Natural killer cell (primary cell): ENCODE results near the gene TAX1BP1. TPM values are rescaled to one million over a fixed set of nuclear protein-coding genes. Genes with fewer than 3 reads are reported as not detected.

Source experiments
- ATAC-seq, 3 donors: fragments of 150-1000 bp in 2 of 3; fragments of 200-7000 bp in 1 of 3; cut with Tn5 transposase; 1 replicate in 1 of 3; 2 replicates in 2 of 3; pipeline ENCODE4 v1.10.0; 2021; ENCODE audit warnings: mild to moderate bottlenecking in 2 of 3, moderate library complexity in 2 of 3
- DNase-seq, 2 donors: peaks; one replicate each; pipeline versions ENCODE4 v3.0.0 to v3.0.0-alpha.2; 2013 to 2021; ENCODE audit warnings: mixed read lengths in 1 of 2
- H3K27ac ChIP-seq: one replicate; pipeline ENCODE4 v1.5.1; 2013; ENCODE audit warnings: mild to moderate bottlenecking, low read length
- H3K27me3 ChIP-seq: one replicate; pipeline ENCODE4 v1.6.1; 2013; ENCODE audit warnings: low read length; ENCODE audit not compliant: control insufficient read depth, insufficient read depth
- H3K36me3 ChIP-seq: one replicate; pipeline ENCODE4 v1.6.1; 2013; ENCODE audit warnings: low read length; ENCODE audit not compliant: control insufficient read depth, insufficient read depth
- H3K4me1 ChIP-seq: one replicate; pipeline ENCODE4 v1.6.1; 2013; ENCODE audit warnings: low read length; ENCODE audit not compliant: control insufficient read depth, insufficient read depth
- H3K4me3 ChIP-seq: one replicate; pipeline ENCODE4 v1.5.1; 2013; ENCODE audit warnings: low read length
- H3K9me3 ChIP-seq: one replicate; pipeline ENCODE4 v1.6.1; 2013; ENCODE audit warnings: low read length; ENCODE audit not compliant: control insufficient read depth, insufficient read depth
- H3K27ac Mint-ChIP-seq, 2 donors: one replicate each; pipeline ENCODE4 v1.8.0; 2022; ENCODE audit warnings: mild to moderate bottlenecking in 2 of 2, mixed read lengths in 2 of 2, moderate library complexity in 1 of 2
- H3K27me3 Mint-ChIP-seq, 2 donors: one replicate each; pipeline ENCODE4 v1.8.0; 2022; ENCODE audit warnings: low read depth in 2 of 2, mixed read lengths in 2 of 2
- H3K36me3 Mint-ChIP-seq: one replicate; pipeline ENCODE4 v1.8.0; 2022; ENCODE audit warnings: mixed read lengths
- H3K4me1 Mint-ChIP-seq, 2 donors: one replicate each; pipeline ENCODE4 v1.8.0; 2022; ENCODE audit warnings: mixed read lengths in 2 of 2
- H3K4me3 Mint-ChIP-seq: one replicate; pipeline ENCODE4 v1.8.0; 2022; ENCODE audit warnings: mild to moderate bottlenecking, moderate library complexity, mixed read lengths
- H3K9me3 Mint-ChIP-seq, 2 donors: one replicate each; pipeline ENCODE4 v1.8.0; 2022; ENCODE audit warnings: mixed read lengths in 2 of 2
- CTCF ChIP-seq: fragments of 200-600 bp; IDR thresholded peaks from one replicate; pipeline ENCODE4 v1.8.0; 2022; ENCODE audit warnings: antibody characterized with exemption
- WGBS: methylation state at CpG from one replicate; pipeline ENCODE4 v1.1.7; 2013; ENCODE audit warnings: missing lambda C conversion rate; ENCODE audit not compliant: insufficient coverage; 5-methylcytosine and 5-hydroxymethylcytosine counted together
- intact Hi-C: fragments of 100-400 bp; cut with micrococcal nuclease; formaldehyde crosslinking; loops from one replicate; pipeline ENCODE4 v1.14.2; 2022
- total RNA-seq, 4 donors: library from RNA; stranded (reverse); fragments of 120-200 nt in 1 of 4; gene quantifications; one replicate each; pipeline versions ENCODE4 v1.2.3 to v1.2.4, GENCODE V29; 2013 to 2022

TAX1BP1 gene
- total RNA-seq, 3 donors from 2014 or later (not counting 1 experiment from before 2014, with no cell fraction given), result 135 to 158 (median 150) TPM

GRCh38 chr7:27771111-27771510 lies 31.1 kb downstream of the TAX1BP1 start:
- intact Hi-C loops, result no loop called here
- Histone ChIP-seq H3K9me3 (no peaks in the 10 kb centered on the region), H3K4me1 (no peaks in the 10 kb centered on the region), H3K27me3 (no peaks in the 10 kb centered on the region), H3K27ac (no peak overlapping the region), H3K36me3 (peaks cover 25% of the 10 kb centered on the region), H3K4me3 (no peak overlapping the region)
- Mint-ChIP-seq H3K27ac (no peak overlapping the region), H3K4me3 (no peak overlapping the region), H3K4me1 (peaks cover 12 to 25% of the 10 kb centered on the region in 2 donors), H3K27me3 (no peaks in the 10 kb centered on the region), H3K36me3 (peaks cover 11% of the 10 kb centered on the region), H3K9me3 (no peaks in the 10 kb centered on the region)
- no CpG with 5 or more reads among the region's 2 CpGs for WGBS
- no peak for DNase-seq
- ATAC-seq, result no peak
- no peak for TF ChIP-seq CTCF

GRCh38 chr7:27774717-27775328 lies 34.9 kb downstream of the TAX1BP1 start:
- H3K9me3 ChIP-seq, result no peaks in the 10 kb centered on the region
- WGBS, result no CpG with 5 or more reads among the region's 2 CpGs
- peaks cover 24% of the 10 kb centered on the region for H3K36me3 ChIP-seq
- H3K4me1 ChIP-seq, result no peaks in the 10 kb centered on the region
- peak; percentile 46 for TF ChIP-seq CTCF
- H3K9me3 Mint-ChIP-seq, result no peaks in the 10 kb centered on the region
- no peak overlapping the region for H3K27ac ChIP-seq
- no peak overlapping the region for H3K27ac Mint-ChIP-seq
- intact Hi-C loops, result no loop called here
- DNase-seq (peak in 1 of 2 donors; percentile 48), ATAC-seq (no peak)
- peaks cover 30 to 40% of the 10 kb centered on the region in 2 donors for H3K4me1 Mint-ChIP-seq
- no peaks in the 10 kb centered on the region for H3K27me3 Mint-ChIP-seq
- no peak overlapping the region for H3K4me3 ChIP-seq
- no peaks in the 10 kb centered on the region for H3K27me3 ChIP-seq
- H3K4me3 Mint-ChIP-seq, result no peak overlapping the region
- H3K36me3 Mint-ChIP-seq, result peaks cover 11% of the 10 kb centered on the region

- Mint-ChIP-seq H3K9me3 (no peaks in the 10 kb centered on the region), H3K4me1 (peaks cover 30 to 41% of the 10 kb centered on the region in 2 donors), H3K36me3 (peaks cover 10% of the 10 kb centered on the region), H3K27ac (peak overlapping the region in 1 of 2 donors; percentile 14), H3K27me3 (no peaks in the 10 kb centered on the region), H3K4me3 (no peak overlapping the region)
- 100% methylated on average over 2 of the region's 2 CpGs for WGBS
- H3K27me3 ChIP-seq, result no peaks in the 10 kb centered on the region
- no peak for ATAC-seq
- no peak overlapping the region for H3K4me3 ChIP-seq
- no peaks in the 10 kb centered on the region for H3K9me3 ChIP-seq
- H3K27ac ChIP-seq, result no peak overlapping the region
- no peaks in the 10 kb centered on the region for H3K4me1 ChIP-seq
- no peak for TF ChIP-seq CTCF
- no peak for DNase-seq
- intact Hi-C loops, result no loop called here
- H3K36me3 ChIP-seq, result peaks cover 19% of the 10 kb centered on the region
Measured at GRCh38 chr7:27775782-27776181, 35.8 kb downstream of the TAX1BP1 start.

- peaks cover 30 to 33% of the 10 kb centered on the region in 2 donors for H3K4me1 Mint-ChIP-seq
- H3K4me1 ChIP-seq, result no peaks in the 10 kb centered on the region
- WGBS, result 94% methylated on average over 2 of the region's 2 CpGs
Measured at GRCh38 chr7:27777662-27778061, 37.7 kb downstream of the TAX1BP1 start.

More at GRCh38 chr7:27777662-27778061, 37.7 kb downstream of the TAX1BP1 start:
- ATAC-seq (no peak), DNase-seq (no peak)
- peaks cover 7% of the 10 kb centered on the region for H3K36me3 ChIP-seq
- Mint-ChIP-seq H3K4me3 (no peak overlapping the region), H3K36me3 (no peaks in the 10 kb centered on the region), H3K27ac (no peak overlapping the region), H3K27me3 (no peaks in the 10 kb centered on the region), H3K9me3 (no peaks in the 10 kb centered on the region)
- intact Hi-C loops, result no loop called here
- TF ChIP-seq CTCF, result no peak
- no peaks in the 10 kb centered on the region for H3K27me3 ChIP-seq
- no peak overlapping the region for H3K27ac ChIP-seq
- H3K9me3 ChIP-seq, result no peaks in the 10 kb centered on the region
- no peak overlapping the region for H3K4me3 ChIP-seq
